ENCODE measurements around the gene TMEM120B.

DNA sequence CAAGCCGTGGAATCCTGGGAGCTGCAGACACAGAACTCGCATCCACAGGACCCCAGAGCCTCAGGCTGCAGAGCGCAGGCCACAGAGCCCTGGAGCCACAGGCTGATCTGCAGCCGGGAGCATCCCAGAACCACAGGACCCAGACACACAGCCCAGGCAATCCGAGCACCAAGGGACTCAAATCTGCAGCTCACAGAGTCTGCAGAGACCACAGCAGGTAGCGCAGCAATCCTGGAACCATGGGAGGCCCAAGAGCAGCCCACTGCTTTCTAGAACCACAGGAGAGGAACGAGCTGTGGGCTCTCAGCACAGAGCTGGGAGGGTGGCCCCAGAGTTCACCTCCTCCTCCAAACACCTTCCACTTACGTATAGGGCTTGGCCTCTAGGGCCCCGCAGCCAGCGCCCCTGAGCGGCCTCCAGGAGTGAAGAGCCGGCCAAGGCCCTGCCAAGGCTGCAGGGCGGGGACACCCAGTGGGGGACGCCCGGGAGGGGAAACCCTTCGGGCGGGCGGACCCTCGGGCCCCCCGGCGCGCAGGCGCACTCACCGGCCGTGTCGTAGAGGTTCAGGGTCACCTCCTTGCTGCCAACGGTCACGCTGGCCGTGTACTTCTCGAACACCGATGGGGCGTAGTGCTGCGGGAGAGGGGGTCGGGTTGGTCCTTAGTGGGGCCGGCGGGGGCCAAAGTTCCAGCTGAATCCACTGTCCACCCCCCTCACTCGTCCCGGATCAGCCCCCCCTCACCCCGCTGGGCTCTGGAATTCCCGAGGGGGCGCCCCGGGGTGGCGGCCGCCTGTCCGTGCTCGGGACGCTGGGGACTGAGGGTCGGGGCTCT lies 80.3 kb downstream of the TMEM120B start:
- TF ChIP-seq, protein P1, sequence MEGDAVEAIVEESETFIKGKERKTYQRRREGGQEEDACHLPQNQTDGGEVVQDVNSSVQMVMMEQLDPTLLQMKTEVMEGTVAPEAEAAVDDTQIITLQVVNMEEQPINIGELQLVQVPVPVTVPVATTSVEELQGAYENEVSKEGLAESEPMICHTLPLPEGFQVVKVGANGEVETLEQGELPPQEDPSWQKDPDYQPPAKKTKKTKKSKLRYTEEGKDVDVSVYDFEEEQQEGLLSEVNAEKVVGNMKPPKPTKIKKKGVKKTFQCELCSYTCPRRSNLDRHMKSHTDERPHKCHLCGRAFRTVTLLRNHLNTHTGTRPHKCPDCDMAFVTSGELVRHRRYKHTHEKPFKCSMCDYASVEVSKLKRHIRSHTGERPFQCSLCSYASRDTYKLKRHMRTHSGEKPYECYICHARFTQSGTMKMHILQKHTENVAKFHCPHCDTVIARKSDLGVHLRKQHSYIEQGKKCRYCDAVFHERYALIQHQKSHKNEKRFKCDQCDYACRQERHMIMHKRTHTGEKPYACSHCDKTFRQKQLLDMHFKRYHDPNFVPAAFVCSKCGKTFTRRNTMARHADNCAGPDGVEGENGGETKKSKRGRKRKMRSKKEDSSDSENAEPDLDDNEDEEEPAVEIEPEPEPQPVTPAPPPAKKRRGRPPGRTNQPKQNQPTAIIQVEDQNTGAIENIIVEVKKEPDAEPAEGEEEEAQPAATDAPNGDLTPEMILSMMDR (IDR thresholded peaks at IDR 0.05), result no peak
- peak in 1 of 2 donors; percentile 33 for TF ChIP-seq POLR2AphosphoS5 (IDR thresholded peaks at IDR 0.05; ENCODE audit: insufficient read depth in 1 of 2, low read depth in 1 of 2)
- no peak for TF ChIP-seq POLR2A (IDR thresholded peaks at IDR 0.05)
